Astrocyte (in vitro differentiated cells and primary cell): Measurements from ENCODE around the gene DERL2. TPM values are rescaled to one million over a fixed set of nuclear protein-coding genes. Genes with fewer than 3 reads are reported as not detected.
A peak's percentile ranks its signal among the peaks of the same experiment; 100 is the strongest.

ENCODE experiments used
- DNase-seq: peaks from one replicate; pipeline ENCODE4 v3.0.0-alpha.2; 2010; ENCODE audit warnings: low read depth
- FAIRE-seq: peaks from 2 replicates; lab custom pipeline; 2011; peaks lifted over from hg19 to GRCh38; lab: Jason Lieb, UNC
- H2AFZ ChIP-seq: 2 replicates; pipeline ENCODE4 v1.6.0; 2012; ENCODE audit warnings: low read depth, low read length, inconsistent platforms
- H3K27ac ChIP-seq: 2 replicates; pipeline ENCODE4 v1.5.1; 2011; ENCODE audit warnings: low read depth, low read length, inconsistent platforms
- H3K27me3 ChIP-seq: 2 replicates; pipeline ENCODE4 v1.6.0; 2011; ENCODE audit warnings: low read length, inconsistent platforms; ENCODE audit not compliant: insufficient read depth
- H3K36me3 ChIP-seq: 2 replicates; pipeline ENCODE4 v1.5.1; 2011; ENCODE audit warnings: low read length, inconsistent platforms; ENCODE audit not compliant: insufficient read depth
- H3K4me1 ChIP-seq: 2 replicates; pipeline ENCODE4 v1.5.1; 2011; ENCODE audit warnings: low read length, inconsistent platforms; ENCODE audit not compliant: insufficient read depth
- H3K4me2 ChIP-seq: 2 replicates; pipeline ENCODE4 v1.6.0; 2012; ENCODE audit warnings: low read length, inconsistent platforms
- H3K4me3 ChIP-seq: 2 replicates; pipeline ENCODE4 v1.5.1; 2011; ENCODE audit warnings: low read depth, mild to moderate bottlenecking, low read length, inconsistent platforms; ENCODE audit not compliant: insufficient read depth
- H3K79me2 ChIP-seq: 2 replicates; pipeline ENCODE4 v1.6.0; 2012; ENCODE audit warnings: mild to moderate bottlenecking, low read length, inconsistent platforms; ENCODE audit not compliant: insufficient read depth
- H3K9ac ChIP-seq: 2 replicates; pipeline ENCODE4 v1.6.0; 2012; ENCODE audit warnings: mild to moderate bottlenecking, low read length, inconsistent platforms
- H3K9me3 ChIP-seq: 2 replicates; pipeline ENCODE4 v1.5.1; 2012; ENCODE audit warnings: low read depth, mild to moderate bottlenecking, low read length, inconsistent platforms; ENCODE audit not compliant: insufficient read depth
- H4K20me1 ChIP-seq: 2 replicates; pipeline ENCODE4 v1.6.0; 2012; ENCODE audit warnings: low read length, inconsistent platforms; ENCODE audit not compliant: insufficient read depth
- H3K27ac Mint-ChIP-seq: one replicate; pipeline ENCODE4 v1.8.0; 2021; ENCODE audit warnings: mild to moderate bottlenecking, mixed read lengths; ENCODE audit not compliant: unreplicated experiment
- H3K27me3 Mint-ChIP-seq: one replicate; pipeline ENCODE4 v1.8.0; 2021; ENCODE audit warnings: low read depth, mixed read lengths; ENCODE audit not compliant: unreplicated experiment
- H3K36me3 Mint-ChIP-seq: one replicate; pipeline ENCODE4 v1.8.0; 2021; ENCODE audit warnings: low read depth, mixed read lengths; ENCODE audit not compliant: unreplicated experiment
- H3K4me1 Mint-ChIP-seq: one replicate; pipeline ENCODE4 v1.8.0; 2021; ENCODE audit warnings: low read depth, mixed read lengths; ENCODE audit not compliant: unreplicated experiment
- H3K4me3 Mint-ChIP-seq: one replicate; pipeline ENCODE4 v1.8.0; 2021; ENCODE audit warnings: mild to moderate bottlenecking, moderate library complexity, mixed read lengths; ENCODE audit not compliant: unreplicated experiment
- H3K9me3 Mint-ChIP-seq: one replicate; pipeline ENCODE4 v1.8.0; 2021; ENCODE audit warnings: mild to moderate bottlenecking, mixed read lengths; ENCODE audit not compliant: unreplicated experiment
- CTCF ChIP-seq: IDR thresholded peaks from 2 replicates; pipeline ENCODE4 v1.5.1; 2011; ENCODE audit warnings: low read depth, mild to moderate bottlenecking, inconsistent platforms, low read length, moderate library complexity; ENCODE audit not compliant: insufficient read depth
- EZH2 ChIP-seq: IDR thresholded peaks from 2 replicates; pipeline ENCODE4 v1.6.1; 2012; ENCODE audit warnings: mild to moderate bottlenecking, low read length, inconsistent platforms; ENCODE audit not compliant: insufficient read depth
- total RNA-seq: library from RNA; stranded (reverse); gene quantifications from 2 replicates; pipeline ENCODE4 v1.2.1, GENCODE V29; 2021

DERL2 gene
- total RNA-seq, 1 donor from 2014 or later = 90.1 TPM

GRCh38 chr17:5500247-5500588, 14.2 kb upstream of the DERL2 start:
- Histone ChIP-seq H3K79me2 (no peaks in the 10 kb centered on the region), H3K4me3 (peak overlapping the region; percentile 74), H3K27ac (peak overlapping the region; percentile 47), H3K27me3 (no peaks in the 10 kb centered on the region), H3K36me3 (no peaks in the 10 kb centered on the region), H2AFZ (peak overlapping the region; percentile 87), H3K9me3 (no peaks in the 10 kb centered on the region), H3K4me2 (peak overlapping the region; percentile 93), H3K9ac (peak overlapping the region; percentile 81), H4K20me1 (no peaks in the 10 kb centered on the region), H3K4me1 (peaks cover 5% of the 10 kb centered on the region)
- TF ChIP-seq CTCF = no peak
- no peak for TF ChIP-seq EZH2
- Mint-ChIP-seq H3K27ac (peak overlapping the region; percentile 85), H3K9me3 (peaks cover 10% of the 10 kb centered on the region), H3K27me3 (peaks cover 17% of the 10 kb centered on the region), H3K4me1 (peaks cover 3% of the 10 kb centered on the region), H3K36me3 (peaks cover 5% of the 10 kb centered on the region), H3K4me3 (peak overlapping the region; percentile 94)
- no peak for DNase-seq
- FAIRE-seq = no peak

GRCh38 chr17:5499476-5500231, 13.7 kb upstream of the DERL2 start:
- H3K27ac ChIP-seq = peak overlapping the region; percentile 47
- Mint-ChIP-seq H3K36me3 (peaks cover 5% of the 10 kb centered on the region), H3K4me1 (peaks cover 3% of the 10 kb centered on the region), H3K27ac (no peak overlapping the region), H3K4me3 (peak overlapping the region; percentile 94), H3K27me3 (peaks cover 17% of the 10 kb centered on the region), H3K9me3 (peaks cover 10% of the 10 kb centered on the region)
- no peaks in the 10 kb centered on the region for H3K79me2 ChIP-seq
- peaks cover 5% of the 10 kb centered on the region for H3K4me1 ChIP-seq
- H3K4me2 ChIP-seq = peak overlapping the region; percentile 93
- H4K20me1 ChIP-seq = no peaks in the 10 kb centered on the region
- no peaks in the 10 kb centered on the region for H3K9me3 ChIP-seq
- no peak for TF ChIP-seq EZH2
- no peak for TF ChIP-seq CTCF
- H2AFZ ChIP-seq = peak overlapping the region; percentile 87
- DNase-seq = no peak
- H3K4me3 ChIP-seq = peak overlapping the region; percentile 74
- no peak for FAIRE-seq
- H3K36me3 ChIP-seq = no peaks in the 10 kb centered on the region
- peak overlapping the region; percentile 81 for H3K9ac ChIP-seq
- H3K27me3 ChIP-seq = no peaks in the 10 kb centered on the region

- no peak for FAIRE-seq
Measured at GRCh38 chr17:5492970-5493369, 7.0 kb upstream of the DERL2 start.

More at GRCh38 chr17:5492970-5493369, 7.0 kb upstream of the DERL2 start:
- Histone ChIP-seq H3K9ac (no peak overlapping the region), H4K20me1 (no peaks in the 10 kb centered on the region), H3K4me1 (no peaks in the 10 kb centered on the region), H3K4me3 (no peak overlapping the region), H3K79me2 (peaks cover 16% of the 10 kb centered on the region), H3K36me3 (peaks cover 17% of the 10 kb centered on the region), H3K4me2 (no peak overlapping the region), H3K9me3 (peaks cover 11% of the 10 kb centered on the region), H2AFZ (no peak overlapping the region), H3K27ac (no peak overlapping the region), H3K27me3 (no peaks in the 10 kb centered on the region)
- H3K4me1 Mint-ChIP-seq = peaks cover 4% of the 10 kb centered on the region
- no peak for DNase-seq
- TF ChIP-seq CTCF = no peak
- no peak for TF ChIP-seq EZH2
- peaks cover 28% of the 10 kb centered on the region for H3K36me3 Mint-ChIP-seq
- H3K9me3 Mint-ChIP-seq = peaks cover 14% of the 10 kb centered on the region
- no peak overlapping the region for H3K27ac Mint-ChIP-seq
- peak overlapping the region; percentile 35 for H3K4me3 Mint-ChIP-seq
- peaks cover 4% of the 10 kb centered on the region for H3K27me3 Mint-ChIP-seq
